Glomerular endothelial cell (primary cell): Measurements from ENCODE around the gene MRAS. TPM values are rescaled to one million over a fixed set of nuclear protein-coding genes. Genes with fewer than 3 reads are reported as not detected.
"Not testable (repeated sequence)": the region's sequence is repeated elsewhere in the genome, so short reads cannot be mapped to it uniquely, and the experiment has no call there.

ENCODE experiments used
- DNase-seq: peaks from one replicate; pipeline ENCODE4 v3.0.0-alpha.2; 2011; ENCODE audit warnings: low read depth, low spot score; ENCODE audit errors: extremely low read depth
- total RNA-seq: library from RNA; depleted of rRNA; stranded (reverse); fragments of >200 nt; gene quantifications from 2 replicates; pipeline ENCODE4 v1.2.3, GENCODE V29; 2015

MRAS gene
- total RNA-seq, 1 donor from 2014 or later = 14.1 TPM

- DNase-seq = no peak
Measured at GRCh38 chr3:138441256-138441655, 92.9 kb downstream of the MRAS start.

GRCh38 chr3:138441742-138442141 is 93.4 kb downstream of the MRAS start:
- DNase-seq = no peak

GRCh38 chr3:138442433-138442832 is 94.1 kb downstream of the MRAS start:
- DNase-seq = no peak

GRCh38 chr3:138443091-138443490 is 94.7 kb downstream of the MRAS start:
- DNase-seq = no peak

- no peak for DNase-seq
Measured at GRCh38 chr3:138443521-138444503, 95.4 kb downstream of the MRAS start.

- DNase-seq = no peak
Measured at GRCh38 chr3:138445236-138445635, 96.9 kb downstream of the MRAS start.

GRCh38 chr3:138445654-138446053 is 97.3 kb downstream of the MRAS start:
- DNase-seq = no peak

- no peak for DNase-seq
Measured at GRCh38 chr3:138448631-138449030, 100.3 kb downstream of the MRAS start.

- DNase-seq = no peak
Measured at GRCh38 chr3:138449490-138449889, 101.1 kb downstream of the MRAS start.

- no peak for DNase-seq
Measured at GRCh38 chr3:138450181-138450580, 101.8 kb downstream of the MRAS start.

GRCh38 chr3:138450704-138451424 is 102.5 kb downstream of the MRAS start:
- DNase-seq = no peak

- no peak for DNase-seq
Measured at GRCh38 chr3:138451595-138452162, 103.3 kb downstream of the MRAS start.

- DNase-seq = no peak
Measured at GRCh38 chr3:138452436-138452835, 104.1 kb downstream of the MRAS start.

GRCh38 chr3:138453940-138454339 is 105.6 kb downstream of the MRAS start:
- DNase-seq = not testable (repeated sequence)

Other genes starting within 250 kb of the MRAS start
- 3.5 and 17.7 TPM in 2 replicates for gene DZIP1L, start 233.0 kb upstream of the MRAS start, total RNA-seq
- not detected in 2 replicates for gene A4GNT, start 216.2 kb upstream of the MRAS start, total RNA-seq
- gene DBR1, start 173.7 kb upstream of the MRAS start, total RNA-seq = 11.0 and 12.8 TPM in 2 replicates
- 21.7 and 26.7 TPM in 2 replicates for gene ARMC8, start 161.3 kb upstream of the MRAS start, total RNA-seq
- gene NME9, start 18.7 kb upstream of the MRAS start, total RNA-seq = not detected in 2 replicates
- not detected in 2 replicates for gene ESYT3, start 86.0 kb downstream of the MRAS start, total RNA-seq
- gene CEP70, start 245.7 kb downstream of the MRAS start, total RNA-seq = 3.0 and 11.8 TPM in 2 replicates